ENCODE results near the gene ACP7. TPM values are rescaled to one million over a fixed set of nuclear protein-coding genes. Genes with fewer than 3 reads are reported as not detected.

ACP7 gene
- total RNA-seq, 1 donor from 2014 or later = not detected

DNA sequence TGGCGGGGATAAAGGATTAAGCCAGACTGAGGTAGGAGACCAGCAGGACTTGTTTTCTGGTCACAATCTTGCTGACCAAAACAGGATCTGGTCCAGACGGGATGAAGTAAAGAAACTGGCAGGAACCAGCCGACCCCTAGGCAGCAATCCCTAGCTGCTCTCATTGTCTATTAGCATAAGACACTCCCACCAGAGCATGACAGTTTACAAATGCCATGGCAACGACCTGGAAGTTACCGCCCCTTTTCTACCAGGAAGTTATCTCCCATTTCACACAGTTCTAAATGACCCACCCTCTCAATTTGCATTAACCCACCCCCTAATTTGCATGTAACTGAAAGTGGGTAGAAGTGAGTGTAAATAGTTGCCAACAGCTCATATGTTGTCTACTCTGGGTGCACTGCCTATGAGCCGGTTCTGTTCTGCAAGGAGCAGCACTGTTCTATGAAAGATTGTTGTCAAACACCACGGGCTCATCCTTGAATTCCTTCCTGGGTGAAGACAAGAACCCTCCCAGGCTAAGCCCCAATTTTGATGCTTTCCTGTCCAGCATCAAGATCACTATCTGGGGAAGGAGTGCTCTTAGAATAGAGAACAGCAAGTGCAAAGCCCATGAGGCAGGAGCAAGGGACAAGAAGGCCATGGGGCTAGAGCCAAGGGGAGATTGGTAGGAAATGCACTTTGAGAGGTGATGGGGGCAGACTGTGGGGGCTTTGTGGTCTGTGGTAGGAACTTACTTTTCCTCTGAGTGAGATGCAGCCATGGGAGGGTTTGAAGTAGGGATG is 37.9 kb upstream of the ACP7 start:
- intact Hi-C loops (cut with micrococcal nuclease) = no loop called here
- Mint-ChIP-seq H3K4me1 (no peaks in the 10 kb centered on the region), H3K36me3 (ENCODE audit: low read depth) (no peaks in the 10 kb centered on the region), H3K9me3 (peaks cover 2% of the 10 kb centered on the region), H3K27ac (no peak overlapping the region), H3K27me3 (no peaks in the 10 kb centered on the region), H3K4me3 (no peak overlapping the region)
- POLR2A ChIA-PET = no interaction called here
- no peak for TF ChIP-seq CTCF (IDR thresholded peaks at IDR 0.05)
- CTCF ChIA-PET = no interaction called here
- DNase-seq = no peak
- no peak for ATAC-seq (ENCODE audit: low read depth)

GRCh38 chr19:39047073-39047472 is 37.1 kb upstream of the ACP7 start:
- Mint-ChIP-seq H3K9me3 (peaks cover 2% of the 10 kb centered on the region), H3K36me3 (ENCODE audit: low read depth) (no peaks in the 10 kb centered on the region), H3K27me3 (no peaks in the 10 kb centered on the region), H3K27ac (no peak overlapping the region), H3K4me1 (no peaks in the 10 kb centered on the region), H3K4me3 (no peak overlapping the region)
- no peak for ATAC-seq (ENCODE audit: low read depth)
- CTCF ChIA-PET = no interaction called here
- intact Hi-C loops (cut with micrococcal nuclease) = no loop called here
- DNase-seq = no peak
- POLR2A ChIA-PET = no interaction called here
- TF ChIP-seq CTCF (IDR thresholded peaks at IDR 0.05) = no peak

- Mint-ChIP-seq H3K4me1 (no peaks in the 10 kb centered on the region), H3K4me3 (no peak overlapping the region), H3K36me3 (ENCODE audit: low read depth) (no peaks in the 10 kb centered on the region), H3K9me3 (peaks cover 2% of the 10 kb centered on the region), H3K27ac (no peak overlapping the region), H3K27me3 (peaks cover 3% of the 10 kb centered on the region)
- intact Hi-C loops (cut with micrococcal nuclease) = no loop called here
- ATAC-seq (ENCODE audit: low read depth) (no peak), DNase-seq (peak; percentile 56)
- ChIA-PET POLR2A (no interaction called here), CTCF (interaction anchor here (1.0 kb wide), 1 partner anchor 276 kb away, joined by 4 read pairs; no protein-coding TSS in a partner anchor)
- peak; percentile 66 for TF ChIP-seq CTCF (IDR thresholded peaks at IDR 0.05)
Measured at GRCh38 chr19:39052243-39052746, 31.9 kb upstream of the ACP7 start.

DNA sequence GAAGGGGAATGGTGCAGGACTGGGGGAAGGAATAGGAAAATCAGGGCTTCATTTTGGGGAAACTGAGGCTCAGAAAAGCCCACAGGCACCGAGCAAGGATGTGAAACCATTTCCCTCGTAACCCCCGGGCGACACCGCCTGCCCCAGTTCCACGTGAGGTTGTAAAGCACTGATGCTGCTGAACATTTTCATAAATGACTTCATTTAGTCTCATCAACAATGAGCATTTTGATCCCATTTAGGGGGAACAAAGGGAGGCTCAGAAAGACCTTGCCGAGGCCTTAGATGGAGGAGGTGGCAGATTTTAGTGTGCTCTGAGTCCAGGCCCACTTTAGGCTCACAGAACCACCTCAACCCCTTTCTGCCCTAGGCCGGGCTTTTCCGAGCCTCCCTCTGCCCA is 31.3 kb upstream of the ACP7 start:
- Mint-ChIP-seq H3K4me1 (no peaks in the 10 kb centered on the region), H3K27me3 (peaks cover 5% of the 10 kb centered on the region), H3K36me3 (ENCODE audit: low read depth) (no peaks in the 10 kb centered on the region), H3K9me3 (peaks cover 2% of the 10 kb centered on the region), H3K4me3 (no peak overlapping the region), H3K27ac (no peak overlapping the region)
- intact Hi-C loops (cut with micrococcal nuclease) = no loop called here
- ChIA-PET CTCF (interaction anchor here (1.0 kb wide), 1 partner anchor 275 kb away, joined by 4 read pairs; no protein-coding TSS in a partner anchor), POLR2A (no interaction called here)
- no peak for DNase-seq
- no peak for ATAC-seq (ENCODE audit: low read depth)
- no peak for TF ChIP-seq CTCF (IDR thresholded peaks at IDR 0.05)

DNA sequence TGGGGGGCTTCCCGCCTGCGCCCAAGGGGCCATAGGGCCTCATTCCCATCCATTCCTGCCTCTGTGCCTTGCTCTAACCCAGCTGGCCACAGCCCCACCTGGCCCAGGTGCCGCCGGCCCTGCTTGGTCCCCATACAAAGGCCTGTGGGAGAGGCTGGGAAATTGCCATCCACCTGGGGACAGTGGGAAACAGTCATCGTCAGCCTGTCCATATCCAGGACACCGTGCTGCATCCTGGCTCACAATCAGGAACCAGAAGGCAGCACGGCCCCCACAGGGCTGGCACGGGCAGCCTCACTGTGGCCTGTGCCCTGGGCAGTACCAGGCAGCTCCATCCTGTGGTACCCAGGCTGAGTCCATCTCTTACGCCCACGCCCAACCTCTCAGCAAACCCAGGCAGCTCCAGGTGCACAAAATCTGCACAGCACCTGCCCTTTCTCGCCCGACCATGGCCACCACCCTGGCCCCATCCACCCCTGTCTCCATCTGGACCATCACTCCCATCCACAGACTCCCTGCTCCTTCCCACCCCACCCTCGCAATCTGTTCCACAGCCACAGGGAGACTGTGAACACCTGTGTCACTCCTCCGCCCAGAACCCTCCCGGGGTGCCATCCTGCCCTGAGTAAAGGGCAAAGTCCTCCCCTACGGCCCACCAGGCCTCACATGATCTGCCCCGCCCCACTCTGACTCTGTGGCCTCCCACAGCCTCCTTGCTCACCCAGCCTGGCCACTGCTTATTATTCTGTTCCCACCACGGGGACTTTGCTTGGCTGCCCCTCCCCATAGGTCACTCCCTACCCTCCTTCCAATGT is 30.7 kb upstream of the ACP7 start:
- TF ChIP-seq CTCF (IDR thresholded peaks at IDR 0.05) = no peak
- POLR2A ChIA-PET = no interaction called here
- H3K27me3 Mint-ChIP-seq = peaks cover 5% of the 10 kb centered on the region
- peaks cover 2% of the 10 kb centered on the region for H3K9me3 Mint-ChIP-seq
- H3K4me1 Mint-ChIP-seq = no peaks in the 10 kb centered on the region
- no peaks in the 10 kb centered on the region for H3K36me3 Mint-ChIP-seq (ENCODE audit: low read depth)
- CTCF ChIA-PET = no interaction called here
- intact Hi-C loops (cut with micrococcal nuclease) = no loop called here
- DNase-seq = no peak
- no peak for ATAC-seq (ENCODE audit: low read depth)
- H3K4me3 Mint-ChIP-seq = no peak overlapping the region
- no peak overlapping the region for H3K27ac Mint-ChIP-seq
